Measurements from ENCODE around the gene TTC7B.

Gene TTC7B

GRCh38 chr14:90538716-90539495 is 277.3 kb downstream of the TTC7B start:
- Histone ChIP-seq H3K9me3 (ENCODE audit: insufficient read depth, low read length, severe bottlenecking) (no peaks in the 10 kb centered on the region), H3K79me2 (ENCODE audit: insufficient read depth, low read length) (no peaks in the 10 kb centered on the region), H3K27ac (ENCODE audit: low read length) (no peak overlapping the region), H4K20me1 (ENCODE audit: insufficient read depth, low read length) (no peaks in the 10 kb centered on the region), H2AFZ (ENCODE audit: low read depth, low read length) (no peak overlapping the region), H3K4me2 (ENCODE audit: insufficient read depth, low read length) (no peak overlapping the region), H3K9ac (ENCODE audit: low read depth, low read length) (no peak overlapping the region), H3K4me1 (ENCODE audit: insufficient read depth, low read length) (no peaks in the 10 kb centered on the region), H3K4me3 (ENCODE audit: low read depth in 1 of 2, low read length in 2 of 2) (no peak overlapping the region), H3K36me3 (ENCODE audit: insufficient read depth, low read length) (no peaks in the 10 kb centered on the region), H3K27me3 (ENCODE audit: insufficient read depth, low read length, poor library complexity) (peaks cover 2% of the 10 kb centered on the region)
- ATAC-seq (ENCODE audit: insufficient read depth, low read depth) (no peak), DNase-seq (no peak)
- TF ChIP-seq EZH2 (IDR thresholded peaks at IDR 0.05; ENCODE audit: borderline replicate concordance, low read depth, low read length, severe bottlenecking) (no peak), CTCF (IDR thresholded peaks at IDR 0.05; ENCODE audit: borderline replicate concordance, extremely low read depth, low read length, poor library complexity, severe bottlenecking) (no peak)

DNA sequence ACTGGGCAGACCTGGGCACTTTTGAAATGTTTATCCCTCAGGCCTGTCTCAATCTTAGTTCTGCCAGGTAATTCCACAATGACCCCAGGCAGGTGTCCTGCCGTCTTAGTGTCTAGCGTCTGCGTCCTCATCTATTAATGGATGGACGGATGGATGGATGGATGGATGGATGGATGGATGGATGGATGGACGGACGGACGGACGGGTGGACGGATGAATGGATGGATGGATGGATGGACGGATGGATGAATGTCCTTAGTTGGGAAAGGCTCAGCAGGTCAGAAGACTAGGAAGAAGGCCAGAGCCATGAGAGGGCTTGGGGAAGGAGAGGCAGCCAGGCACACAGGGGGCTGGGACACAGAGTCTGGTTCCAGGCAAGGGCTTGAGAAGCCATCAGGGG is 278.1 kb downstream of the TTC7B start:
- Histone ChIP-seq H4K20me1 (ENCODE audit: insufficient read depth, low read length) (no peaks in the 10 kb centered on the region), H3K9ac (ENCODE audit: low read depth, low read length) (no peak overlapping the region), H2AFZ (ENCODE audit: low read depth, low read length) (no peak overlapping the region), H3K4me1 (ENCODE audit: insufficient read depth, low read length) (no peaks in the 10 kb centered on the region), H3K36me3 (ENCODE audit: insufficient read depth, low read length) (no peaks in the 10 kb centered on the region), H3K9me3 (ENCODE audit: insufficient read depth, low read length, severe bottlenecking) (no peaks in the 10 kb centered on the region), H3K4me2 (ENCODE audit: insufficient read depth, low read length) (no peak overlapping the region), H3K79me2 (ENCODE audit: insufficient read depth, low read length) (no peaks in the 10 kb centered on the region), H3K27me3 (ENCODE audit: insufficient read depth, low read length, poor library complexity) (no peaks in the 10 kb centered on the region), H3K4me3 (ENCODE audit: low read depth in 1 of 2, low read length in 2 of 2) (no peak overlapping the region), H3K27ac (ENCODE audit: low read length) (no peak overlapping the region)
- no peak for DNase-seq
- ATAC-seq (ENCODE audit: insufficient read depth, low read depth): no peak
- TF ChIP-seq CTCF (IDR thresholded peaks at IDR 0.05; ENCODE audit: borderline replicate concordance, extremely low read depth, low read length, poor library complexity, severe bottlenecking): no peak
- no peak for TF ChIP-seq EZH2 (IDR thresholded peaks at IDR 0.05; ENCODE audit: borderline replicate concordance, low read depth, low read length, severe bottlenecking)

- Histone ChIP-seq H3K27ac (ENCODE audit: low read length) (no peak overlapping the region), H3K9ac (ENCODE audit: low read depth, low read length) (no peak overlapping the region), H3K27me3 (ENCODE audit: insufficient read depth, low read length, poor library complexity) (no peaks in the 10 kb centered on the region), H4K20me1 (ENCODE audit: insufficient read depth, low read length) (no peaks in the 10 kb centered on the region), H3K36me3 (ENCODE audit: insufficient read depth, low read length) (no peaks in the 10 kb centered on the region), H3K79me2 (ENCODE audit: insufficient read depth, low read length) (no peaks in the 10 kb centered on the region), H3K9me3 (ENCODE audit: insufficient read depth, low read length, severe bottlenecking) (no peaks in the 10 kb centered on the region), H3K4me3 (ENCODE audit: low read depth in 1 of 2, low read length in 2 of 2) (no peak overlapping the region), H2AFZ (ENCODE audit: low read depth, low read length) (no peak overlapping the region), H3K4me1 (ENCODE audit: insufficient read depth, low read length) (no peaks in the 10 kb centered on the region), H3K4me2 (ENCODE audit: insufficient read depth, low read length) (no peak overlapping the region)
- DNase-seq: no peak
- ATAC-seq (ENCODE audit: insufficient read depth, low read depth): no peak
- no peak for TF ChIP-seq EZH2 (IDR thresholded peaks at IDR 0.05; ENCODE audit: borderline replicate concordance, low read depth, low read length, severe bottlenecking)
- TF ChIP-seq CTCF (IDR thresholded peaks at IDR 0.05; ENCODE audit: borderline replicate concordance, extremely low read depth, low read length, poor library complexity, severe bottlenecking): no peak
Measured at GRCh38 chr14:90536511-90537191, 279.6 kb downstream of the TTC7B start.
